ENCODE measurements around the gene GPR39.
"Not testable (repeated sequence)": the region's sequence is repeated elsewhere in the genome, so short reads cannot be mapped to it uniquely, and the experiment has no call there.

GPR39 gene

GRCh38 chr2:132416723-132417395, at the start of gene GPR39:
Gene GPR39, plus strand, starts transcription at chr2:132416805.
- DNase-seq (ENCODE audit: low spot score): no peak

- no peak for DNase-seq (ENCODE audit: low spot score)
Observed at GRCh38 chr2:132368191-132368590, 48.4 kb upstream of the GPR39 start.

GRCh38 chr2:132372276-132372675, 44.3 kb upstream of the GPR39 start:
- no peak for DNase-seq (ENCODE audit: low spot score)

- no peak for DNase-seq (ENCODE audit: low spot score)
Observed at GRCh38 chr2:132373391-132374135, 43.0 kb upstream of the GPR39 start.

- no peak for DNase-seq (ENCODE audit: low spot score)
Observed at GRCh38 chr2:132374151-132374550, 42.5 kb upstream of the GPR39 start.

GRCh38 chr2:132374551-132374950, 42.1 kb upstream of the GPR39 start:
- no peak for DNase-seq (ENCODE audit: low spot score)

GRCh38 chr2:132374961-132375360, 41.6 kb upstream of the GPR39 start:
- no peak for DNase-seq (ENCODE audit: low spot score)

- DNase-seq (ENCODE audit: low spot score): no peak
Observed at GRCh38 chr2:132381376-132381775, 35.2 kb upstream of the GPR39 start.

GRCh38 chr2:132383956-132384355, 32.6 kb upstream of the GPR39 start:
- DNase-seq (ENCODE audit: low spot score): no peak

- DNase-seq (ENCODE audit: low spot score): no peak
Observed at GRCh38 chr2:132384491-132385151, 32.0 kb upstream of the GPR39 start.

- DNase-seq (ENCODE audit: low spot score): no peak
Observed at GRCh38 chr2:132387126-132387525, 29.5 kb upstream of the GPR39 start.

GRCh38 chr2:132390076-132390475, 26.5 kb upstream of the GPR39 start:
- no peak for DNase-seq (ENCODE audit: low spot score)

- no peak for DNase-seq (ENCODE audit: low spot score)
Observed at GRCh38 chr2:132391378-132391777, 25.2 kb upstream of the GPR39 start.

- DNase-seq (ENCODE audit: low spot score): no peak
Observed at GRCh38 chr2:132392221-132392620, 24.4 kb upstream of the GPR39 start.

- no peak for DNase-seq (ENCODE audit: low spot score)
Observed at GRCh38 chr2:132392879-132393278, 23.7 kb upstream of the GPR39 start.

- DNase-seq (ENCODE audit: low spot score): not testable (repeated sequence)
Observed at GRCh38 chr2:132397042-132397441, 19.6 kb upstream of the GPR39 start.

- no peak for DNase-seq (ENCODE audit: low spot score)
Observed at GRCh38 chr2:132400169-132400900, 16.3 kb upstream of the GPR39 start.

GRCh38 chr2:132400901-132401240, 15.7 kb upstream of the GPR39 start:
- DNase-seq (ENCODE audit: low spot score): no peak

GRCh38 chr2:132401326-132401725, 15.3 kb upstream of the GPR39 start:
- no peak for DNase-seq (ENCODE audit: low spot score)

GRCh38 chr2:132403146-132403545, 13.5 kb upstream of the GPR39 start:
- no peak for DNase-seq (ENCODE audit: low spot score)

GRCh38 chr2:132404056-132404455, 12.5 kb upstream of the GPR39 start:
- DNase-seq (ENCODE audit: low spot score): no peak

- DNase-seq (ENCODE audit: low spot score): no peak
Observed at GRCh38 chr2:132407784-132408183, 8.8 kb upstream of the GPR39 start.

GRCh38 chr2:132412021-132412420, 4.6 kb upstream of the GPR39 start:
- no peak for DNase-seq (ENCODE audit: low spot score)
